GM23338 (cell line): Measurements from ENCODE around the gene ALCAM.

Source experiments
- CREB1 ChIP-seq: fragments of 250-450 bp; sonication (Bioruptor Pico); IDR thresholded peaks from 2 replicates; pipeline ENCODE4 v1.5.0; 2020; ENCODE audit warnings: low read depth, mild to moderate bottlenecking, moderate library complexity
- CTCF ChIP-seq, 2 experiments: fragments of 200-600 bp in 1 of 2; sonication (generic) in 1 of 2; conservative IDR thresholded peaks; 2 replicates each; pipeline versions ENCODE4 v1.5.1 to v1.6.1; 2016 to 2017; ENCODE audit warnings: antibody characterized with exemption in 2 of 2, low read depth in 2 of 2, mild to moderate bottlenecking in 2 of 2, moderate library complexity in 1 of 2
- EZH2 ChIP-seq: fragments of 200-600 bp; sonication (generic); IDR thresholded peaks from one replicate; pipeline ENCODE4 v1.8.0; 2017; ENCODE audit warnings: antibody characterized with exemption, mild to moderate bottlenecking, low read depth; ENCODE audit not compliant: unreplicated experiment
- EZH2phosphoT487 ChIP-seq: fragments of 200-600 bp; sonication (generic); IDR thresholded peaks from one replicate; pipeline ENCODE4 v1.8.1; 2018; ENCODE audit warnings: antibody characterized with exemption; ENCODE audit not compliant: unreplicated experiment
- NANOG ChIP-seq: IDR thresholded peaks from 2 replicates; pipeline ENCODE4 v1.6.1; 2016; ENCODE audit warnings: antibody characterized with exemption, borderline replicate concordance
- POLR2AphosphoS5 ChIP-seq: IDR thresholded peaks from 2 replicates; pipeline ENCODE4 v1.6.1; 2016; ENCODE audit warnings: antibody characterized with exemption, low read depth
- STAT1 ChIP-seq: IDR thresholded peaks from one replicate; pipeline ENCODE4 v1.6.1; 2016; ENCODE audit warnings: antibody characterized with exemption; ENCODE audit not compliant: unreplicated experiment

- no peak for TF ChIP-seq POLR2AphosphoS5
- TF ChIP-seq CTCF (conservative IDR thresholded peaks at IDR 0.05; ENCODE audit: low read depth in 2 of 2), result no peak
- no peak for TF ChIP-seq STAT1
- TF ChIP-seq NANOG, result no peak
- TF ChIP-seq CREB1 (CRISPR knock-in tag), result no peak
- no peak for TF ChIP-seq EZH2
- TF ChIP-seq EZH2phosphoT487, result no peak
Measured at GRCh38 chr3:105360003-105360402, 6.7 kb upstream of the ALCAM start.
